HepG2 (cell line): Measurements from ENCODE around the gene COX6A2. TPM values are rescaled to one million over a fixed set of nuclear protein-coding genes. Genes with fewer than 3 reads are reported as not detected.
A peak's percentile ranks its signal among the peaks of the same experiment; 100 is the strongest.

Experiments
- KLF6 ChIP-seq: IDR thresholded peaks from 2 replicates; pipeline ENCODE4 v1.8.0; 2016; ENCODE audit warnings: missing biosample characterization, missing genetic modification reagents
- KMT2A ChIP-seq: sonication (generic); formaldehyde crosslinking; IDR thresholded peaks from 2 replicates; pipeline ENCODE4 v1.4.0; 2020; ENCODE audit warnings: missing genetic modification reagents
- MEF2D ChIP-seq: sonication (generic); formaldehyde crosslinking; IDR thresholded peaks from 2 replicates; pipeline ENCODE4 v1.5.1; 2020; ENCODE audit warnings: mild to moderate bottlenecking, missing genetic modification reagents
- NR1H2 ChIP-seq: sonication (generic); formaldehyde crosslinking; IDR thresholded peaks from 2 replicates; pipeline ENCODE4 v1.8.1; 2022; ENCODE audit warnings: low read depth, missing genetic modification reagents, borderline replicate concordance
- NR2F2 ChIP-seq: IDR thresholded peaks from 2 replicates; pipeline ENCODE4 v1.6.1; 2012; ENCODE audit warnings: low read depth, inconsistent platforms, borderline replicate concordance
- PCBP2 ChIP-seq: fragments of 200-400 bp; formaldehyde crosslinking; optimal IDR thresholded peaks from 2 replicates; pipeline ENCODE3; 2018; ENCODE audit warnings: low read length, low read depth; ENCODE audit not compliant: poor library complexity, severe bottlenecking
- RAD51 ChIP-seq: fragments of 450-650 bp; IDR thresholded peaks from 2 replicates; pipeline ENCODE4 v1.6.1; 2016; ENCODE audit warnings: borderline replicate concordance
- RARA ChIP-seq: IDR thresholded peaks from 2 replicates; pipeline ENCODE4 v1.6.1; 2016; ENCODE audit warnings: missing genetic modification reagents, missing compliant biosample characterization
- SIN3B ChIP-seq: fragments of 150-350 bp; IDR thresholded peaks from 2 replicates; pipeline ENCODE4 v1.6.1; 2014; ENCODE audit warnings: low read length
- TBP ChIP-seq: sonication (generic); formaldehyde crosslinking; IDR thresholded peaks from 2 replicates; pipeline ENCODE4 v1.5.0; 2020; ENCODE audit warnings: missing genetic modification reagents
- TEAD3 ChIP-seq: optimal IDR thresholded peaks from 2 replicates; pipeline ENCODE3; 2016; ENCODE audit warnings: borderline replicate concordance
- ZBTB38 ChIP-seq: sonication (generic); formaldehyde crosslinking; IDR thresholded peaks from 2 replicates; pipeline ENCODE4 v1.5.1; 2020; ENCODE audit warnings: mild to moderate bottlenecking, missing genetic modification reagents
- ZFY ChIP-seq: sonication (generic); formaldehyde crosslinking; IDR thresholded peaks from 2 replicates; pipeline ENCODE4 v1.4.0; 2020; ENCODE audit warnings: missing genetic modification reagents
- ZNF10 ChIP-seq: sonication (generic); formaldehyde crosslinking; IDR thresholded peaks from 2 replicates; pipeline ENCODE4 v1.4.0; 2020; ENCODE audit warnings: mild to moderate bottlenecking, low read depth, missing genetic modification reagents, borderline replicate concordance
- ZNF225 ChIP-seq: sonication (generic); formaldehyde crosslinking; IDR thresholded peaks from 2 replicates; pipeline ENCODE4 v1.4.0; 2020; ENCODE audit warnings: mild to moderate bottlenecking, missing genetic modification reagents
- ZNF335 ChIP-seq: sonication (generic); formaldehyde crosslinking; IDR thresholded peaks from 2 replicates; pipeline ENCODE4 v1.4.0; 2020; ENCODE audit warnings: missing genetic modification reagents
- ZSCAN25 ChIP-seq: sonication (generic); formaldehyde crosslinking; IDR thresholded peaks from 2 replicates; pipeline ENCODE4 v1.8.0; 2022; ENCODE audit warnings: mild to moderate bottlenecking, missing genetic modification reagents
- polyA plus RNA-seq, 8 experiments: library from polyadenylated mRNA; depleted of rRNA in 3 of 8; stranded (reverse) in 7 of 8; unstranded in 1 of 8; fragments of >200 nt; fragmentation: Illumina TruSeq in 4 of 8; extraction: Trizol in 4 of 8; gene quantifications; 2 replicates each; pipeline versions ENCODE4 v1.2.1 to v1.2.3, GENCODE V29; 2011 to 2016; ENCODE audit warnings: low read depth in 4 of 8, missing spikeins in 1 of 8, mixed read lengths in 1 of 8; ENCODE audit not compliant: insufficient read depth in 1 of 8
- total RNA-seq, 5 experiments: library from RNA; depleted of rRNA; stranded (reverse); fragments of >200 nt; fragmentation: Illumina TruSeq; extraction: Trizol; gene quantifications; 2 replicates each; pipeline ENCODE4 v1.2.3, GENCODE V29; 2016; ENCODE audit warnings: low read depth in 1 of 5
- TF ChIP-seq, protein P1 (sequence below): sonication (generic); formaldehyde crosslinking; IDR thresholded peaks from 2 replicates; pipeline ENCODE4 v1.4.0; 2020; ENCODE audit warnings: missing genetic modification reagents
- TF ChIP-seq, protein P2 (sequence below): sonication (generic); formaldehyde crosslinking; IDR thresholded peaks from 2 replicates; pipeline ENCODE4 v1.4.0; 2020; ENCODE audit warnings: missing genetic modification reagents, low read depth, mild to moderate bottlenecking, borderline replicate concordance
- TF ChIP-seq, protein P3 (sequence below): sonication (generic); formaldehyde crosslinking; IDR thresholded peaks from 2 replicates; pipeline ENCODE4 v1.4.0; 2020; ENCODE audit warnings: mild to moderate bottlenecking, missing genetic modification reagents
- TF ChIP-seq, protein P4 (sequence below): IDR thresholded peaks from 2 replicates; pipeline ENCODE4 v1.6.1; 2012; ENCODE audit warnings: low read depth, low read length, improper control_type of control experiment

Gene COX6A2
- total and polyA plus RNA-seq, 2 of the 13 experiments (the other 11 are each of a cell fraction or from before 2014, with no cell fraction given) = not detected

DNA sequence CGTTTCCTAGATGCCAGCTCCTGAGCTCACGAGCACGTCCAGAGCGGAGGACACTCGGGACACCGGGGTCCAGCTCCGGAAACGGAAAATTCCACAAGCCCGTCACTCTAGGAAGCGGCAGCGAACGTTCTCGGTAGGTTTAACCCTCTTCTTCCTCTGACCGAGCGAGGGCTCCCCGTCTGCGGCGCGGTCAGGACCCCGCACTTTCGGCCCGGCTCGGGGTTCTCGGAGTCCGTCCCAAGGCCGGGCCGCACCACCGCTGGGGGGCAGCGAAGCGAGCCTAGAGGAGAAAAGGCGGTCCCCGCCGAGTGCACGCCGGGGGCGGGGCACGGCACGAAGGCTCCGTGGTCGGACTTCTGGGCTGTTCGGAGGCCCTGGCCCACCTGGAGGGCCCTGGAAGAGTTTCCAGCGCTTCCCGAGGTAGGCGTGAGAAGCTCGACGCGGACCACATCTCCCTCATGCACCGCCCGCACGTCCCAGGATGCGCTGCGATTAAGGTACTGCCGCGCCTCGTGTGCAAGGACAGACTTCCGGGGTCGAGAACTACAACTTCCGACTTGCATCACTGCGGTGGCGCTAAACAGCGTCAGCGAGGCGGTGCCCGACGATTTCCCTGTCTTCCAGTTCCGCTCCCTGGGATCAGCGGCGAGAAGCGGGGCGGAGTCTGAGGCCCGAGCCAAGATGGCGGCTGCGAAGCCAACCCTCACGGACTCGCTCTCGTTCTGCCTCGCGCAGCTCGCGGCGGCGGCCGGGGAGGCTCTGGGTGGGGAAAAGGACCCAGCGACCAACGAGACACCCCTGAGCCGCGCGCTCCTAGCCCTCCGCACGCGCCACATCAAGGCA is 30.9 kb upstream of the COX6A2 start, which contains the start of gene ARMC5 (continued):
- TF ChIP-seq, protein P1, sequence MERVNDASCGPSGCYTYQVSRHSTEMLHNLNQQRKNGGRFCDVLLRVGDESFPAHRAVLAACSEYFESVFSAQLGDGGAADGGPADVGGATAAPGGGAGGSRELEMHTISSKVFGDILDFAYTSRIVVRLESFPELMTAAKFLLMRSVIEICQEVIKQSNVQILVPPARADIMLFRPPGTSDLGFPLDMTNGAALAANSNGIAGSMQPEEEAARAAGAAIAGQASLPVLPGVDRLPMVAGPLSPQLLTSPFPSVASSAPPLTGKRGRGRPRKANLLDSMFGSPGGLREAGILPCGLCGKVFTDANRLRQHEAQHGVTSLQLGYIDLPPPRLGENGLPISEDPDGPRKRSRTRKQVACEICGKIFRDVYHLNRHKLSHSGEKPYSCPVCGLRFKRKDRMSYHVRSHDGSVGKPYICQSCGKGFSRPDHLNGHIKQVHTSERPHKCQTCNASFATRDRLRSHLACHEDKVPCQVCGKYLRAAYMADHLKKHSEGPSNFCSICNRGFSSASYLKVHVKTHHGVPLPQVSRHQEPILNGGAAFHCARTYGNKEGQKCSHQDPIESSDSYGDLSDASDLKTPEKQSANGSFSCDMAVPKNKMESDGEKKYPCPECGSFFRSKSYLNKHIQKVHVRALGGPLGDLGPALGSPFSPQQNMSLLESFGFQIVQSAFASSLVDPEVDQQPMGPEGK (CRISPR knock-in tag) = peak; percentile 80; the same call in 1 of the 2 replicates
- TF ChIP-seq, protein P2, sequence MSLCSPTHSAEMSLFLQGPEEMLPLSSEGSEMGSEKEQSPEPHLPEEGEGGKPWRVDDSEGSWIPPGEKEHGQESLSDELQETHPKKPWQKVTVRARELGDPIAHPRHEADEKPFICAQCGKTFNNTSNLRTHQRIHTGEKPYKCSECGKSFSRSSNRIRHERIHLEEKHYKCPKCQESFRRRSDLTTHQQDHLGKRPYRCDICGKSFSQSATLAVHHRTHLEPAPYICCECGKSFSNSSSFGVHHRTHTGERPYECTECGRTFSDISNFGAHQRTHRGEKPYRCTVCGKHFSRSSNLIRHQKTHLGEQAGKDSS = 0 out of 2 replicates have a peak, but pooled peaks have one; percentile 78
- TF ChIP-seq ZNF10 (CRISPR knock-in tag) = no peak
- peak; percentile 93 for TF ChIP-seq MEF2D (CRISPR knock-in tag)
- TF ChIP-seq ZNF225 (CRISPR knock-in tag) = peak; percentile 74; the same call in 1 of the 2 replicates
- peak; percentile 73 for TF ChIP-seq TEAD3 (CRISPR knock-in tag)
- no peak for TF ChIP-seq PCBP2
- TF ChIP-seq KMT2A (CRISPR knock-in tag) = no peak; the same call in 1 of the 2 replicates
- TF ChIP-seq NR1H2 (CRISPR knock-in tag) = no peak; the same call in 1 of the 2 replicates
- peak; percentile 30; the same call in 1 of the 2 replicates for TF ChIP-seq TBP (CRISPR knock-in tag)
- no peak for TF ChIP-seq RAD51
- TF ChIP-seq, protein P3, sequence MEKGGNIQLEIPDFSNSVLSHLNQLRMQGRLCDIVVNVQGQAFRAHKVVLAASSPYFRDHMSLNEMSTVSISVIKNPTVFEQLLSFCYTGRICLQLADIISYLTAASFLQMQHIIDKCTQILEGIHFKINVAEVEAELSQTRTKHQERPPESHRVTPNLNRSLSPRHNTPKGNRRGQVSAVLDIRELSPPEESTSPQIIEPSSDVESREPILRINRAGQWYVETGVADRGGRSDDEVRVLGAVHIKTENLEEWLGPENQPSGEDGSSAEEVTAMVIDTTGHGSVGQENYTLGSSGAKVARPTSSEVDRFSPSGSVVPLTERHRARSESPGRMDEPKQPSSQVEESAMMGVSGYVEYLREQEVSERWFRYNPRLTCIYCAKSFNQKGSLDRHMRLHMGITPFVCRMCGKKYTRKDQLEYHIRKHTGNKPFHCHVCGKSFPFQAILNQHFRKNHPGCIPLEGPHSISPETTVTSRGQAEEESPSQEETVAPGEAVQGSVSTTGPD = no peak
- no peak for TF ChIP-seq SIN3B
- TF ChIP-seq, protein P4, sequence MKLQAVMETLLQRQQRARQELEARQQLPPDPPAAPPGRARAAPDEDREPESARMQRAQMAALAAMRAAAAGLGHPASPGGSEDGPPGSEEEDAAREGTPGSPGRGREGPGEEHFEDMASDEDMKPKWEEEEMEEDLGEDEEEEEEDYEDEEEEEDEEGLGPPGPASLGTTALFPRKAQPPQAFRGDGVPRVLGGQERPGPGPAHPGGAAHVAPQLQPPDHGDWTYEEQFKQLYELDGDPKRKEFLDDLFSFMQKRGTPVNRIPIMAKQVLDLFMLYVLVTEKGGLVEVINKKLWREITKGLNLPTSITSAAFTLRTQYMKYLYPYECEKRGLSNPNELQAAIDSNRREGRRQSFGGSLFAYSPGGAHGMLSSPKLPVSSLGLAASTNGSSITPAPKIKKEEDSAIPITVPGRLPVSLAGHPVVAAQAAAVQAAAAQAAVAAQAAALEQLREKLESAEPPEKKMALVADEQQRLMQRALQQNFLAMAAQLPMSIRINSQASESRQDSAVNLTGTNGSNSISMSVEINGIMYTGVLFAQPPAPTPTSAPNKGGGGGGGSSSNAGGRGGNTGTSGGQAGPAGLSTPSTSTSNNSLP = no peak
- peak; percentile 81 for TF ChIP-seq ZBTB38 (CRISPR knock-in tag)
- TF ChIP-seq NR2F2 = no peak
- peak; percentile 66; the same call in 1 of the 2 replicates for TF ChIP-seq RARA (CRISPR knock-in tag)
- no peak; the same call in 1 of the 2 replicates for TF ChIP-seq ZSCAN25 (CRISPR knock-in tag)
- TF ChIP-seq ZFY (CRISPR knock-in tag) = peak; percentile 95
- peak; percentile 95 for TF ChIP-seq KLF6 (CRISPR knock-in tag)
- peak; percentile 85; the same call in 1 of the 2 replicates for TF ChIP-seq ZNF335 (CRISPR knock-in tag)
